B cell (primary cell): ENCODE data around the gene ANP32D.
"Not testable (repeated sequence)": the region's sequence is repeated elsewhere in the genome, so short reads cannot be mapped to it uniquely, and the experiment has no call there.

Experiments
- EZH2 ChIP-seq: IDR thresholded peaks from 2 replicates; pipeline ENCODE4 v1.6.1; 2012; ENCODE audit warnings: borderline replicate concordance, low read depth, mild to moderate bottlenecking, moderate library complexity, low read length; ENCODE audit not compliant: insufficient read depth, poor library complexity, severe bottlenecking
- TF ChIP-seq, protein P1 (sequence below): fragments of 200-600 bp; IDR thresholded peaks from one replicate; pipeline ENCODE4 v1.8.0; 2022; ENCODE audit warnings: antibody characterized with exemption, mild to moderate bottlenecking

- TF ChIP-seq, protein P1, sequence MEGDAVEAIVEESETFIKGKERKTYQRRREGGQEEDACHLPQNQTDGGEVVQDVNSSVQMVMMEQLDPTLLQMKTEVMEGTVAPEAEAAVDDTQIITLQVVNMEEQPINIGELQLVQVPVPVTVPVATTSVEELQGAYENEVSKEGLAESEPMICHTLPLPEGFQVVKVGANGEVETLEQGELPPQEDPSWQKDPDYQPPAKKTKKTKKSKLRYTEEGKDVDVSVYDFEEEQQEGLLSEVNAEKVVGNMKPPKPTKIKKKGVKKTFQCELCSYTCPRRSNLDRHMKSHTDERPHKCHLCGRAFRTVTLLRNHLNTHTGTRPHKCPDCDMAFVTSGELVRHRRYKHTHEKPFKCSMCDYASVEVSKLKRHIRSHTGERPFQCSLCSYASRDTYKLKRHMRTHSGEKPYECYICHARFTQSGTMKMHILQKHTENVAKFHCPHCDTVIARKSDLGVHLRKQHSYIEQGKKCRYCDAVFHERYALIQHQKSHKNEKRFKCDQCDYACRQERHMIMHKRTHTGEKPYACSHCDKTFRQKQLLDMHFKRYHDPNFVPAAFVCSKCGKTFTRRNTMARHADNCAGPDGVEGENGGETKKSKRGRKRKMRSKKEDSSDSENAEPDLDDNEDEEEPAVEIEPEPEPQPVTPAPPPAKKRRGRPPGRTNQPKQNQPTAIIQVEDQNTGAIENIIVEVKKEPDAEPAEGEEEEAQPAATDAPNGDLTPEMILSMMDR: not testable (repeated sequence)
- TF ChIP-seq EZH2: not testable (repeated sequence)
These were observed 27.9 kb downstream of the ANP32D start for GRCh38 chr12:48500281-48500680.
